Neural progenitor cell (in vitro differentiated cells): ENCODE measurements around the gene SIRT7.

ENCODE experiments used
- EZH2 ChIP-seq: fragments of 200-600 bp; sonication (generic); IDR thresholded peaks from 2 replicates; pipeline ENCODE4 v1.6.1; 2017; ENCODE audit warnings: antibody characterized with exemption, mild to moderate bottlenecking, moderate library complexity
- EZH2phosphoT487 ChIP-seq: fragments of 200-600 bp; sonication (generic); IDR thresholded peaks from 2 replicates; pipeline ENCODE4 v1.6.1; 2017; ENCODE audit warnings: antibody characterized with exemption
- TF ChIP-seq, protein P1 (sequence below): fragments of 200-600 bp; sonication (generic); IDR thresholded peaks from 2 replicates; pipeline ENCODE4 v1.5.1; 2017; ENCODE audit warnings: antibody characterized with exemption, mild to moderate bottlenecking

DNA sequence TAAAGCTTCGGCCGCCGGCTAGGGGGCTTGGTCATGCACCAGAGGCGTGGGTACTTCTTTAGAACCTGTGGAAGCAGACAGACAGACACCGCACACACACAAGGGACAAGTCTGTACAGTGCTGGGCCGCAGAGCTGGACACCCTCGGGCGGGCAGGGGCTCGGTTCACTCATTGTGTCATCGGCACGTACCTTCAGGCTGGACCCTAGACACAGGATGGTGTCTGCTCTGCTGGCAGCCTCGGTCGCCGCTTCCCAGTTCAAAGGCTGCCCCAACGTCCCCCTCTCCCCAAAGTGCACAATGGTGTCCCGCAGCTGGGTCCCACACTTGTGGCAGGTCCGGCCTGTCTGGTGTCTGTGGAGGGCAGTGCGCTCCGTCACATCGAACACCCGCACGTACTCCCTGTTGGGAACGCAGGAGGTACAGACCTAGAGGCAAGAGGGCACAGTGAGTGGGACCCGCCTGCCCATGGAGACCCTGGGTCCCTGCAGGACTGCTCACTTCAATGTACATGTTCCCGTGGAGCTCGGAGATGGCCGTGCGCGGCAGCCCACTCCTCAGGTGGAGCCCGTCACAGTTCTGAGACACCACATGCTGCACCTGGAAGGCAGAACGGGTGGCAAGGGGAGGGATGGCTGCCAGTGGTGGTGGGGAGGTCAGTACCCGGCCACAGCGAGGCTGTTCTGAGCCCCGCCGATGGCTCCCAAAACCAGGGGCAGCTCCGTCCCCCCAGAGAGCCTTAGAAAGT lies 3.7 kb downstream of the SIRT7 start:
- TF ChIP-seq, protein P1, sequence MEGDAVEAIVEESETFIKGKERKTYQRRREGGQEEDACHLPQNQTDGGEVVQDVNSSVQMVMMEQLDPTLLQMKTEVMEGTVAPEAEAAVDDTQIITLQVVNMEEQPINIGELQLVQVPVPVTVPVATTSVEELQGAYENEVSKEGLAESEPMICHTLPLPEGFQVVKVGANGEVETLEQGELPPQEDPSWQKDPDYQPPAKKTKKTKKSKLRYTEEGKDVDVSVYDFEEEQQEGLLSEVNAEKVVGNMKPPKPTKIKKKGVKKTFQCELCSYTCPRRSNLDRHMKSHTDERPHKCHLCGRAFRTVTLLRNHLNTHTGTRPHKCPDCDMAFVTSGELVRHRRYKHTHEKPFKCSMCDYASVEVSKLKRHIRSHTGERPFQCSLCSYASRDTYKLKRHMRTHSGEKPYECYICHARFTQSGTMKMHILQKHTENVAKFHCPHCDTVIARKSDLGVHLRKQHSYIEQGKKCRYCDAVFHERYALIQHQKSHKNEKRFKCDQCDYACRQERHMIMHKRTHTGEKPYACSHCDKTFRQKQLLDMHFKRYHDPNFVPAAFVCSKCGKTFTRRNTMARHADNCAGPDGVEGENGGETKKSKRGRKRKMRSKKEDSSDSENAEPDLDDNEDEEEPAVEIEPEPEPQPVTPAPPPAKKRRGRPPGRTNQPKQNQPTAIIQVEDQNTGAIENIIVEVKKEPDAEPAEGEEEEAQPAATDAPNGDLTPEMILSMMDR = no peak
- TF ChIP-seq EZH2 = no peak
- TF ChIP-seq EZH2phosphoT487 = no peak
